Measurements from ENCODE around the gene ENDOD1. TPM values are rescaled to one million over a fixed set of nuclear protein-coding genes. Genes with fewer than 3 reads are reported as not detected.

ENDOD1 gene
- total RNA-seq, 1 experiment from 2014 or later: 8.1 TPM

DNA sequence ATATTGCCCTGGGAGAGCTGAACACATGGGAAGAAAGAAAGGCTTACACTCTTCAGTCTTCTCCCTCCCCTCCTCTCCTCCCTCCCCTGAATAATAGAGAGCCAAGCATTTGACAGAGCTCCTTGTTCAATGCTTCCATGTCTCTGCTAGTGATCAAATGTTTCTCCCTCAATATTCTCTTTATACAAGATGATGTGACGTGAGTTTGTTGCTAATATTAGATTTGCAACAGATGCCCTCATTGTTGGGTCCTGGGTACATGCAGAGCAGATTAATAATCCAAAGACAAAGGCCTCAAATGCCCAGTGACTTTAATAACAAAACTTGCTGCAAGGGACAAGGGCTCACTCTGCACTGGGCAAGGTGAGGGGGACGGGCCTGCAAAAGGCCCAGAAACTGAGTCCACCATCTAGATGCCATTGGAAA, 7.1 kb upstream of the ENDOD1 start:
- TF ChIP-seq EZH2 (IDR thresholded peaks at IDR 0.05; ENCODE audit: low read depth): no peak
- TF ChIP-seq, protein P1, sequence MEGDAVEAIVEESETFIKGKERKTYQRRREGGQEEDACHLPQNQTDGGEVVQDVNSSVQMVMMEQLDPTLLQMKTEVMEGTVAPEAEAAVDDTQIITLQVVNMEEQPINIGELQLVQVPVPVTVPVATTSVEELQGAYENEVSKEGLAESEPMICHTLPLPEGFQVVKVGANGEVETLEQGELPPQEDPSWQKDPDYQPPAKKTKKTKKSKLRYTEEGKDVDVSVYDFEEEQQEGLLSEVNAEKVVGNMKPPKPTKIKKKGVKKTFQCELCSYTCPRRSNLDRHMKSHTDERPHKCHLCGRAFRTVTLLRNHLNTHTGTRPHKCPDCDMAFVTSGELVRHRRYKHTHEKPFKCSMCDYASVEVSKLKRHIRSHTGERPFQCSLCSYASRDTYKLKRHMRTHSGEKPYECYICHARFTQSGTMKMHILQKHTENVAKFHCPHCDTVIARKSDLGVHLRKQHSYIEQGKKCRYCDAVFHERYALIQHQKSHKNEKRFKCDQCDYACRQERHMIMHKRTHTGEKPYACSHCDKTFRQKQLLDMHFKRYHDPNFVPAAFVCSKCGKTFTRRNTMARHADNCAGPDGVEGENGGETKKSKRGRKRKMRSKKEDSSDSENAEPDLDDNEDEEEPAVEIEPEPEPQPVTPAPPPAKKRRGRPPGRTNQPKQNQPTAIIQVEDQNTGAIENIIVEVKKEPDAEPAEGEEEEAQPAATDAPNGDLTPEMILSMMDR (conservative IDR thresholded peaks at IDR 0.05): no peak
- H3K9me3 ChIP-seq (ENCODE audit: insufficient read depth, low read depth): no peaks in the 10 kb centered on the region

DNA sequence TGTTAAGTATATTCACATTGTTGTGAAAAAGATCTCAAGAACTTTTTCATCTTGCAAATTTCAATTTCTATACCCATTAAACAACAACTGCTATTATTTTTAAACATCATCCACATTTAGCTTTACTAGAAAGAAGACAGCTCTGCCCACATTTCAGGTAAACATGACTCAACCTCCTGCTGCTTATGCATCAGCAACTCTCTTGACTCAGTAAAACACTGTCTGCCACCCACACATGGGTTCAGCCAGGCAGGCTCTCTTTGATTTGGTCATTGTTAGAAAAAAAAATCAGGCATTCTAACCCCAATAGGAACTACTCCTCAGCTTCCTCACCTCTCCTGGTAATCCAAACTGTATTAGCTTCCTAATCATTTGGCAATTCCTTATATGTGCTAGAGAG, 5.1 kb upstream of the ENDOD1 start:
- H2AFZ ChIP-seq: 0 out of 2 replicates have a peak overlapping the region, but pooled peaks have one; percentile 5
- no TSS peak for BruUV-seq (replicated peaks)
- CTCF ChIA-PET: no interaction called here
- H3K79me2 ChIP-seq (ENCODE audit: low read depth): no peaks in the 10 kb centered on the region
- H3K4me2 ChIP-seq: peak overlapping the region; percentile 39
- no peaks in the 10 kb centered on the region for H3K27me3 ChIP-seq (ENCODE audit: insufficient read depth, low read depth)
- POLR2A ChIA-PET (ENCODE audit: unreplicated experiment): interaction anchor here (0.7 kb wide), 1 partner anchor 42 kb away, joined by 4 read pairs; no protein-coding TSS in a partner anchor
- H3K9me3 ChIP-seq (ENCODE audit: insufficient read depth, low read depth): no peaks in the 10 kb centered on the region
- no peak overlapping the region for H3K4me3 ChIP-seq
- no peaks in the 10 kb centered on the region for H3K9me2 ChIP-seq (ENCODE audit: insufficient read depth)
- peaks cover 6% of the 10 kb centered on the region; the same call in 1 of the 2 replicates for H3F3A ChIP-seq (ENCODE audit: insufficient read depth, low read depth)
- peak overlapping the region; percentile 35 for H3K27ac ChIP-seq
- H4K20me1 ChIP-seq (ENCODE audit: insufficient read depth): no peaks in the 10 kb centered on the region
- intact Hi-C loops (cut with micrococcal nuclease; ENCODE audit: unreplicated experiment): no loop called here
- peaks cover 20% of the 10 kb centered on the region for H3K4me1 ChIP-seq (replicated peaks; ENCODE audit: insufficient read depth)
- H3K36me3 ChIP-seq (ENCODE audit: low read depth): no peaks in the 10 kb centered on the region
- peak in 1 of 2 experiments; percentile 74 for DNase-seq
- TF ChIP-seq, protein P1 (conservative IDR thresholded peaks at IDR 0.05): no peak
- TF ChIP-seq EZH2 (IDR thresholded peaks at IDR 0.05; ENCODE audit: low read depth): no peak

More for the DNA sequence above, 7.1 kb upstream of the ENDOD1 start:
- Histone ChIP-seq H3K36me3 (ENCODE audit: low read depth) (no peaks in the 10 kb centered on the region), H3K79me2 (ENCODE audit: low read depth) (no peaks in the 10 kb centered on the region), H3K9me2 (ENCODE audit: insufficient read depth) (no peaks in the 10 kb centered on the region), H2AFZ (no peak overlapping the region), H3F3A (ENCODE audit: insufficient read depth, low read depth) (no peaks in the 10 kb centered on the region), H3K4me1 (replicated peaks; ENCODE audit: insufficient read depth) (peaks cover 15% of the 10 kb centered on the region), H3K4me3 (no peak overlapping the region), H3K27me3 (ENCODE audit: insufficient read depth, low read depth) (no peaks in the 10 kb centered on the region), H3K27ac (no peak overlapping the region), H4K20me1 (ENCODE audit: insufficient read depth) (no peaks in the 10 kb centered on the region), H3K4me2 (no peak overlapping the region)
- POLR2A ChIA-PET (ENCODE audit: unreplicated experiment): no interaction called here
- no TSS peak for BruUV-seq (replicated peaks)
- CTCF ChIA-PET: no interaction called here
- DNase-seq: no peak
- intact Hi-C loops (cut with micrococcal nuclease; ENCODE audit: unreplicated experiment): no loop called here

- POLR2A ChIA-PET (ENCODE audit: unreplicated experiment): no interaction called here
- BruUV-seq (replicated peaks): no TSS peak
- no peak overlapping the region for H3K4me3 ChIP-seq
These were observed 4.4 kb upstream of the ENDOD1 start for GRCh38 chr11:95085117-95085816.

More at GRCh38 chr11:95085117-95085816, 4.4 kb upstream of the ENDOD1 start:
- Histone ChIP-seq H3K9me3 (ENCODE audit: insufficient read depth, low read depth) (no peaks in the 10 kb centered on the region), H3K4me2 (no peak overlapping the region; the same call in 1 of the 2 replicates), H3K4me1 (replicated peaks; ENCODE audit: insufficient read depth) (peaks cover 20% of the 10 kb centered on the region), H4K20me1 (ENCODE audit: insufficient read depth) (no peaks in the 10 kb centered on the region), H3K27me3 (ENCODE audit: insufficient read depth, low read depth) (no peaks in the 10 kb centered on the region), H3K9me2 (ENCODE audit: insufficient read depth) (no peaks in the 10 kb centered on the region), H3K27ac (peak overlapping the region; percentile 35; the same call in 1 of the 2 replicates), H3K79me2 (ENCODE audit: low read depth) (no peaks in the 10 kb centered on the region), H3K36me3 (ENCODE audit: low read depth) (no peaks in the 10 kb centered on the region), H3F3A (ENCODE audit: insufficient read depth, low read depth) (peaks cover 6% of the 10 kb centered on the region; the same call in 1 of the 2 replicates), H2AFZ (peak overlapping the region; percentile 5; the same call in 1 of the 2 replicates)
- DNase-seq: no peak
- intact Hi-C loops (cut with micrococcal nuclease; ENCODE audit: unreplicated experiment): no loop called here
- TF ChIP-seq, protein P1 (conservative IDR thresholded peaks at IDR 0.05): no peak
- no peak for TF ChIP-seq EZH2 (IDR thresholded peaks at IDR 0.05; ENCODE audit: low read depth)
- CTCF ChIA-PET: no interaction called here

All from PC-9 (cell line).